ENCODE results near the gene MBTD1. TPM values are rescaled to one million over a fixed set of nuclear protein-coding genes. Genes with fewer than 3 reads are reported as not detected.

Gene MBTD1
- total RNA-seq, 2 donors from 2014 or later, result 10.4 to 14.6 TPM

DNA sequence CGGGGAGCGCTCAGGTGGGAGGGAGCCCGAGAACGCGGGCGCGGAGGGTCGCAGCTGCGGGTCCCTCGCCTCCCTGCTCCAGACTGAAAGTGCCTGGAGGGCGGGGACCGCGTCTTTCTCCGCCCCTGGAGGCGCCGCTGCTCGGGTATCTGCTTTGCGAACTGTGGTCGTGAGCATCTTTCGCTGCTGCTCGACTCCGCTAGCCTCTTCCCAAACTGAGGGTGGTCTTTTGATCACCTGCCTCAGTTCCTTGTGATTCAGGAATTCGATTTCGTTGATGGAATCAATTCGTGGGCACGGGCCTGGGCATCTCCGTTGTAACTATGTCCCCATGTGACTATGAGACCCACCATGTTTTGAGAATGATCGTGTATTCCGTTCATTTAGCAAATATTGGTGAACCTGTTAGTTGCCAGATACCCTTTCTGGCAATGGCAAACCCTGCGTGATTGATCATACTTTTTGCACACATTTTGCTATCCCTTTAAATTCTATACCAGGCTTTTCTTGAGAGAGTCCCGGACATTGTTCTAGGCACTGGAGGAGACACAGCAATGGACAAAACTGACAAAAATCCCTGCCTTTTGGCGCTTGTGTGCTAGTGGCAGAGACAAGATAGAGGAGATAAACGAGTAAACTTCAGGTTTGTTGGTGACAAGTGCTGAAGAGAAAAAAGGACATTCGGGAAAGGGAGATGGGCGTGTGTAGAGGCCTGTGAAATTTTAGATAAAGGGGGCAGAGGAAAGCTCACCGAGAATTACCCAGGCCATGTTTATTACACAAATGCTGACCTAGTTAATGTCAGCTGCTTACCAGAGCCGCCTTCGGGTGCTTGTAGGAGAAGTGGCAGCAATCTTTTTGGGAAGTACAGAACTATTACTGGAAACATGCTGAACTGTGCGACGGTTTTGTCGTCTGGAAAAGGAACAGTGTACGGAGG lies 1.4 kb upstream of the MBTD1 start:
- no peaks in the 10 kb centered on the region for H3K9me3 Mint-ChIP-seq
- ATAC-seq (no peak), DNase-seq (ENCODE audit: low spot score) (no peak)
- H3K4me1 Mint-ChIP-seq (ENCODE audit: low read depth in 2 of 2), result peaks cover 28 to 60% of the 10 kb centered on the region in 2 donors
- H3K36me3 Mint-ChIP-seq, result peaks cover 24% of the 10 kb centered on the region
- H3K27ac Mint-ChIP-seq, result peak overlapping the region; percentile 76 to 93
- H3K27me3 Mint-ChIP-seq, result no peaks in the 10 kb centered on the region
- H3K4me3 Mint-ChIP-seq, result peak overlapping the region; percentile 89

DNA sequence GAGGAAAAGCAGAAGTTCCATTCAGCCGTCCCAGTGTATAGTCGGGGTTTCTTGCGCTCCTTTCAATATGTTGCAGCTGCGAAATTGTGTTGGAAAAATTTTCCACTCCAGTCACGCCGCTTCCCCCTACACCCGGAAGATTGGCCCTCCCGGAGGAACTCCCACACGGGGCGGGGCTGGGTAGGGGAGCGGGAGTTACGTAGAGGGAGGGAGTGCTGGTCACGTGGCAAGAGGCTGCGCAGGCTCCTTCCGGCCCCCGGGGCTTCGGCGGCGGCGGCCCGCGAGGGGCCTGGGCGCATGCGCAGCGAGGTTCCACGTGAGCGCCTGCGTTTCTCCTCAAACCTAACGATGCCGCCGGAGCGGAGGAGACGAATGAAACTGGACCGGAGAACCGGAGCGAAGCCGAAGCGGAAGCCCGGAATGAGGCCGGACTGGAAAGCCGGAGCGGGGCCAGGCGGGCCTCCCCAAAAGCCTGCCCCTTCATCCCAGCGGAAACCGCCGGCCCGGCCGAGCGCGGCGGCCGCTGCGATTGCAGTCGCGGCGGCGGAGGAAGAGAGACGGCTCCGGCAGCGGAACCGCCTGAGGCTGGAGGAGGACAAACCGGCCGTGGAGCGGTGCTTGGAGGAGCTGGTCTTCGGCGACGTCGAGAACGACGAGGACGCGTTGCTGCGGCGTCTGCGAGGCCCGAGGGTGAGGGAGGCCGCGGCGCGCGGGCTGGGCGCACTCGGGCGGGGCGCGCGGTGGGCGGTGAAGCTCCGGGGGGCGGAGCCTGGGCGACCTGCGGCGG lies 581 bp upstream of the MBTD1 start, which contains the start of gene UTP18:
UTP18 (plus strand) TSS at position 310 of the 787 bp plus-strand sequence; CDS start at position 349, 39 bp downstream.
- ATAC-seq, result peak; percentile 95 to 96
- Mint-ChIP-seq H3K4me1 (ENCODE audit: low read depth in 2 of 2) (peaks cover 28 to 59% of the 10 kb centered on the region in 2 donors), H3K4me3 (peak within 1 kb of the TSS; percentile 89), H3K9me3 (no peaks in the 10 kb centered on the region), H3K27me3 (no peaks in the 10 kb centered on the region), H3K36me3 (peaks cover 16% of the 10 kb centered on the region), H3K27ac (peak within 1 kb of the TSS; percentile 93)
- peak; percentile 97 for DNase-seq (ENCODE audit: low spot score)

DNA sequence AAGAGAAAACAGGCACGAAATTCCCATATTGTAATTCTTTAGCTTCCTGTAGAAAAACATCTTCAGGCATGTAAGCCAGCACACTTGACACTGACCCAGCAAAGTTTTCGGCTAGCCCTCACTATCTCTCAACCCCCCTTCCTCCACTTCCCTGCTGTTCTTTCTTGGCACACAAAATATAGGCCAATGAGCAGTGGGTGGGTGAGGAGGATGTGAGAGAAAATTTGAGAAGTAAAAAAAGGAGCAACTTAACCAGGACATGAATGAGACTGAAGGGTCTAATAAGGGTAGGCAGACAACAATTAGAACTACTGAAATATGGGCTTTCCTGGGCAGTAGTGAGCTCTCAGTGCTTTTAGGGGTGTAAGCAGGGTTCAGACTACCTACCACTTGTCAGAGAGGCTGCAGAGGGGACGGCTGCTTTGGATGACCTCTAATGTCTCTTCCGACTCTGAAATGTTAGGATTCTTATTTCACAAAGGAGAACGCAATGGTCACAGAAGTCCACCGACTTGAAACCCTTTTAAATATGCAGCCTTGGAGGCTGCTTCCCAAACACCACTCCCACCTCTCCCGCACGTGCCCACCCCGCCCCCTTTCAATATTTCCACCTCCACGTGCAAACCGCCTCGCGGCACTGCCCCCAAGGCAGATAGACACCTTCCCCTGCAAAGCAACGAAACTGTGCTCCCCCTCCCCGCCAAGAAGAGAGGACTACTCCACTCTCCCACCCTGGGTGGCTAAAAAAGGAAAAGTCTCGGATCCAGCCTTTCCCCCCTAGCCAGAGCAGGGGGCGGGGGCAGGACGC lies 889 bp downstream of the MBTD1 start:
- DNase-seq (ENCODE audit: low spot score) (no peak), ATAC-seq (no peak)
- Mint-ChIP-seq H3K9me3 (no peaks in the 10 kb centered on the region), H3K27me3 (no peaks in the 10 kb centered on the region), H3K4me1 (ENCODE audit: low read depth in 2 of 2) (peaks cover 35 to 59% of the 10 kb centered on the region in 2 donors), H3K36me3 (peaks cover 16% of the 10 kb centered on the region), H3K4me3 (peak overlapping the region; percentile 89), H3K27ac (peak overlapping the region; percentile 84 to 93)

DNA sequence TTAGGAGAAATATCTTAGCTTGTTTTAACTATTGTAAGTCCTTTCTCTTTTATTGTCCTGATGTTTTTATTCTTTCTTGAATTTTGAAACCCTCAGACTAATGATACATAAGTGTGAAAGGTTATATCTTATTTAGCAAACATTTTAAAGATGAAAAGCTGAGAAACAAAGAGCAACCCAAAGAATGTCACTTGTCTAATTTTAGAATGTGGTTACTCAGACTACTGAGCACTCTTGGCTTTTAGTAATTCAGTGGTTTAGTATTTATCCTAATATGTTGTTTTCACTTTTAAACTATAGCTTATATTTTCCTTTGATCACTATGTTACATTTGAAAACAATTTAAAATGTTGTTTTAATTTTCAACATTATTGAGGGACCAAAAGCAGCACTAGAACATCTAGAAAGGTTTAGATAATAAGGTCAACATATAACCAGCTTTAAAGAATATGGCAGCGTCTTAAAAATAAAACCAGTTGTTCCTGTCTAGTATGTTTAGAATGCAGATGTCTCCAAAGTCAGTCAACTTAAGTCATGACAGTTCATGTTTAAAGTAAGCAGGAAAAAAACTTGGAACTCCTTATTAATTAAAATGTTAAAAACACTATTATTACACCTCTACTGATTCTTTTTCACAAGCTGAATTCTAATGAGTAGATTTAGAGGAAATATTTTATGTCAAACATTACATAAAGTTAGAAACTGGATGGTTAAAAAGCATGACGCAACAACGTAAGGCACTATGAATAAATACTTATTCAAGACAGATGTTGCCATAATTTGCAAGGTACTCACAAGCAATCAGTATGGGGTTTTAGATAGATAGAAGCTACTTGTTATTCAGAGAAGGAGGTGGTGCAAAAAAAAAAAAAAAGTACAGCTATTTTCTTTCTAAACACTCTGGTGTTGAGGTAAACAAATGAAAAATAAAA lies 2.4 kb downstream of the MBTD1 start:
- H3K36me3 Mint-ChIP-seq, result peaks cover 12% of the 10 kb centered on the region
- H3K27me3 Mint-ChIP-seq, result no peaks in the 10 kb centered on the region
- H3K4me1 Mint-ChIP-seq (ENCODE audit: low read depth in 2 of 2), result peaks cover 30 to 51% of the 10 kb centered on the region in 2 donors
- H3K9me3 Mint-ChIP-seq, result no peaks in the 10 kb centered on the region
- no peak for DNase-seq (ENCODE audit: low spot score)
- no peak for ATAC-seq
- H3K4me3 Mint-ChIP-seq, result peak overlapping the region; percentile 89
- peak overlapping the region in 1 of 2 donors; percentile 84 for H3K27ac Mint-ChIP-seq

DNA sequence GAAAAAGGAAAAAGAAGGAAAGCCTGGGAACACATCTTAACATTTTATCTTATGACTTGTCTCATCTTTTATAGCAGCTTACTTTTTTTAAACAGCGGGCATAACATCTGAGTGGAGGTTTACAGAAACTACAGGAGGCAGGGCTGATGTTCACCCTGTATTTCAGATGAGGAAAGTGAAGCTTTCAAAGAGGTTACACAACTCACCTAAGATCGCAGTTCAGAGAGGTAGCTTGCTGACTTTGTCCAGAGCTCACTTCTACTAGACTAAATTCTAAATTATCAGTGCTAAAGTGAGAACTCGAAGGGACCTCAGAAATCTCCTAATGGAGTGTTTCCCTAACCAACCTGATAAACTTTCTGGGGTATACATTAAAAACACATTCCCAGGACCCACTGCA lies 3.7 kb downstream of the MBTD1 start:
- Mint-ChIP-seq H3K4me3 (no peak overlapping the region), H3K27ac (no peak overlapping the region), H3K36me3 (peaks cover 9% of the 10 kb centered on the region), H3K27me3 (no peaks in the 10 kb centered on the region), H3K4me1 (ENCODE audit: low read depth in 2 of 2) (peaks cover 27 to 44% of the 10 kb centered on the region in 2 donors), H3K9me3 (no peaks in the 10 kb centered on the region)
- DNase-seq (ENCODE audit: low spot score), result no peak
- ATAC-seq, result no peak

DNA sequence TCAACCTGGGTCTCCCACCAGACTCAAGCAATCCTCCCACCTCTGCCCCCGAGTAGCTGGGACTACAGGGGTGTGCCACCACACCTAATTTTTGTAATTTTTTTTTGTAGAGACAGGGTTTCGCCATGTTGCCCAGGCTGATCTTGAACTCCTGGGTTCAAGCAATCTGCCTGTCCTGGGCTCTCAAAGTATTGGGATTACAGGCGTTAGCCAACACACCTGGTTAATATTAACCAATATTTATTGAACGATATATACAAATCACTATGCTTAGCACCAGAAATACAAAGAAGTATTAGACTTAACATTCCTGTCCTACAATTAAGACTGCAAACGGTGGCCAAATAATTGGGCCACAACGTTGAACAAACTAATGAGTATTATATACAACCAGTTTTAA lies 4.2 kb downstream of the MBTD1 start:
- H3K4me1 Mint-ChIP-seq (ENCODE audit: low read depth in 2 of 2), result peaks cover 29 to 48% of the 10 kb centered on the region in 2 donors
- H3K9me3 Mint-ChIP-seq, result no peaks in the 10 kb centered on the region
- H3K4me3 Mint-ChIP-seq, result no peak overlapping the region
- H3K27me3 Mint-ChIP-seq, result no peaks in the 10 kb centered on the region
- peaks cover 13% of the 10 kb centered on the region for H3K36me3 Mint-ChIP-seq
- H3K27ac Mint-ChIP-seq, result no peak overlapping the region
- ATAC-seq (no peak), DNase-seq (ENCODE audit: low spot score) (no peak)

DNA sequence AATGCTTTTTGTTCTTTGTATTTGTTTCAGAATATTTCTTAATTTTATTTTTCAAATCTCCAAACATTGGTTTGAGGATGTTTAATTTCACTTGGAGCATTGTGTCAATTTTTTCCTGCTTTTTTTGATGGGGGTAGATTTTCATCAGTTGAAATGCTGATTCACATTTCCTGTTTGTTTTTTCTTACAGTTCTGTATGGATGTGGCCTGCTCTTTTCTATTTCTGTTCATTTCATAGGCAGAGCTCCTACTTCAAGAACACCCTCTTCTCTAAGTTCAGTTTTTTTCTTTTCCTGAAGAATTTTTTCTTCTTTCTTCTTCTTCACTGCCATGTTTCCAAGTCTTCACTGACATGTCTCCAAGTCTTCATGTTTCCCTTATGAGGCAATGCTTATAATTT lies 8.8 kb downstream of the MBTD1 start:
- H3K9me3 Mint-ChIP-seq, result no peaks in the 10 kb centered on the region
- DNase-seq (ENCODE audit: low spot score) (no peak), ATAC-seq (no peak)
- no peak overlapping the region for H3K4me3 Mint-ChIP-seq
- H3K27ac Mint-ChIP-seq, result peak overlapping the region in 1 of 2 donors; percentile 35
- H3K36me3 Mint-ChIP-seq, result peaks cover 14% of the 10 kb centered on the region
- no peaks in the 10 kb centered on the region for H3K27me3 Mint-ChIP-seq
- H3K4me1 Mint-ChIP-seq (ENCODE audit: low read depth in 2 of 2), result peaks cover 21 to 23% of the 10 kb centered on the region in 2 donors

DNA sequence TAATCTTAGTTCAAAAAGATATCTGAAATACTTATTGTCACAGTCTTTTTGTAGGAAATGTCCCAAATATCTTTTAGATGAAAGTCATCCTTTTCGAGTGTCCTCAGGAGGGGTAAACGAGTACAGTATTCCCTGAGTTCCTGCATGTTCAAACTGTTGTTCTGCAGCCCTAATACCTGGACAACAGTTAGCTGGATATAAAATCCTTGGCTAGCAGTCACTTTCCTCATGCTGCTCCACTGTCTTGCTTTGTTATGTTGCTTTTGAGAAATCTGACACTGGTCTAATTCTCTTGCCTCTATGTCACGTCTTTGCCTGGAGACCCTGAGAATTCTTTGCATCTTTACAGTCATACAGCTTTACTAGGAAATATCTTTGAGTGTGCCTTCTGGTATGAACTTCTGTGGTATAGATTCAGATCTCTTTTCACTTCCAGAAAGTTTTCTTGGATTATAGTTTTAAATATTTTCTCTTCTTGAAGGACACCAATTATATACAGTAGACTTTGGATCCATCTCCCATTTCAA lies 9.5 kb downstream of the MBTD1 start:
- ATAC-seq (no peak), DNase-seq (ENCODE audit: low spot score) (no peak)
- H3K27me3 Mint-ChIP-seq, result no peaks in the 10 kb centered on the region
- H3K4me1 Mint-ChIP-seq (ENCODE audit: low read depth in 2 of 2), result peaks cover 19 to 21% of the 10 kb centered on the region in 2 donors
- H3K4me3 Mint-ChIP-seq, result no peak overlapping the region
- peak overlapping the region in 1 of 2 donors; percentile 35 for H3K27ac Mint-ChIP-seq
- H3K36me3 Mint-ChIP-seq, result peaks cover 14% of the 10 kb centered on the region
- no peaks in the 10 kb centered on the region for H3K9me3 Mint-ChIP-seq

DNA sequence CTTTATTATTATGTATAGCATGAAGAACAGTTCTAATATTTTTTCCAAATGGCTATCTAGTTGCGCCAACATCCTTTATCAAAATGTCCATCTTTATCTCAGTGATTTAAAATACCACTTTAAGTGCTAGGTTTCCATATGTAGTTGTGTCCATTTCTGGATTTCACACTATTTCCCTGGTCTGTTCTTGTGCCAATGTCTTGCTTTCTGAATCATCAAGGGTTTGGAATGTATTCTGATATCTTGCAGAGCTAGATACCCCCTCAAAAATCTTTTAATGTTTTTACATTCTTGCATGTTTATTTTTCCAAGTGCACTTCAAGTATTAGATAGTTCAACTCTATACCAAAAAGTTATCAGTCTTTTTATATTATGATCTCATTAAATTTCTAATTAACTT lies 14.3 kb downstream of the MBTD1 start:
- no peak for DNase-seq (ENCODE audit: low spot score)
- Mint-ChIP-seq H3K9me3 (no peaks in the 10 kb centered on the region), H3K27ac (no peak overlapping the region), H3K36me3 (no peaks in the 10 kb centered on the region), H3K4me3 (no peak overlapping the region), H3K27me3 (no peaks in the 10 kb centered on the region), H3K4me1 (ENCODE audit: low read depth in 2 of 2) (peaks cover 24 to 28% of the 10 kb centered on the region in 2 donors)
- no peak for ATAC-seq

DNA sequence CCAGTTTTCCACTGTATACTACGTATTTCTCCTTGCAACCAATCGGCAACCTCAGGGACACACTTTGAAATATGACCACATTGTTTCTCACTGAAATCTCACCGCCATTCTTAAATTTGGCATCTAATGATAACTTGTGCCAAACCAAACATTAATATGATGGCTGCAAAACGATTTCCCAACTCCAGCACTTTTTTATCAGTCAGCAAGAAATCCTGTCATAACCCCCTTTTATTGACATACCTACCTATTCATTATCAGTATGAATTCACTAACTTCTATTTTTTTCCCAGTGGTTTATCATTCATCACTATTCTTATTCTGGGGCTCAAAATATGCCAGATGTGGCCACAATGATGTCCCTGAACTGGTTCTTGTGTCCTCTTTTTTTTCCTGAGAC lies 15.8 kb downstream of the MBTD1 start:
- Mint-ChIP-seq H3K4me3 (no peak overlapping the region), H3K9me3 (no peaks in the 10 kb centered on the region), H3K4me1 (ENCODE audit: low read depth in 2 of 2) (peaks cover 31 to 36% of the 10 kb centered on the region in 2 donors), H3K27me3 (no peaks in the 10 kb centered on the region), H3K27ac (peak overlapping the region in 1 of 2 donors; percentile 2), H3K36me3 (no peaks in the 10 kb centered on the region)
- DNase-seq (ENCODE audit: low spot score) (no peak), ATAC-seq (no peak)

DNA sequence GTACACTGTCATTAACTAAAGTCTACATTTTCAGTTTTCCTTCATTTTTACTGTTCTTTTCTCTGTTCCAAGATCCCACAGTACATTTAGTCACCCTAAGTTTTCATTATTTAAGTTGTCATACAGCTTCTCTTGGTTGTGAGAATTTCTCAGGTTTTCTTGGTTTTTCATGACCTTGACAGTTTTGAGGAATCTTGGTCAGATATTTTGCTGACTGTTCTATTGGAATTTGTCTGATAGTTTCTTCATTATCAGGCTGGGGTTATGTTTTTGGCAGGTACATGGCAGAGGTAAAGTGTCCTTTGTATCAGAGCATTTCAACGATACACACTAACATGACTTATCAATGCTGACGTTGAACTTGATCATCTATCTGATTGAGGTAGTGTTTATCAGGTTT lies 19.6 kb downstream of the MBTD1 start:
- Mint-ChIP-seq H3K9me3 (no peaks in the 10 kb centered on the region), H3K36me3 (no peaks in the 10 kb centered on the region), H3K4me3 (no peak overlapping the region), H3K4me1 (ENCODE audit: low read depth in 2 of 2) (peaks cover 40 to 45% of the 10 kb centered on the region in 2 donors), H3K27ac (no peak overlapping the region), H3K27me3 (no peaks in the 10 kb centered on the region)
- no peak for DNase-seq (ENCODE audit: low spot score)
- ATAC-seq, result no peak

DNA sequence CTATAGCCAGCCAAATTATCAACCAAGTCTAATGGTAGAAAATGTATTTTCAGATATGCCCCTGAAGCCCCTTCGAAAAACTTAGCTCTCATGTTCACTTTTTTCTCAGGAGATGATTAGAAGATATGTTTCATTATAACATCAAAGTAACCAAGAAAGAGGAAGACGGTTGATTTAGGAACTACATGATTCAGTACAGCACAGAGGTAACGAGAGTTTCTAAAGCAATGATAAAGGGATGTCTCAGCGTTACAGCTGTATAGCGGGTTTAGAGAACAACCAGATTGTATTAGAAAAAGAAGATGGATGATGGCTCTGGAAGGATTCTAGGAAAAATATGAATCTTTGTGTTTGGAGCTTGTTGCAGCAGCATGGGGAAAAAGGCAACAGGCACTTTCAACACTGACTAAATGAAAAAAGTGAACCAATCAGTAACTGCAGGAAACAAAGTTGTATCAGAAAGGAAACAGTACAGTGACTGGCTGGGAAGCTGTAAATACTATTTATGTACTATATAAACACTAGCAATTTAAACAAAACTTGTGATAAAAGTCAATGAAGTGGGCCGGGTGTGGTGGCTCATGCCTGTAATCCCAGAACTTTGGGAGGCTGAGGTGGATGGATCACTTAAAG lies 21.5 kb downstream of the MBTD1 start:
- H3K27ac Mint-ChIP-seq, result peak overlapping the region in 1 of 2 donors; percentile 7
- no peak for ATAC-seq
- peaks cover 32 to 43% of the 10 kb centered on the region in 2 donors for H3K4me1 Mint-ChIP-seq (ENCODE audit: low read depth in 2 of 2)
- DNase-seq (ENCODE audit: low spot score), result no peak
- peak overlapping the region; percentile 0 for H3K4me3 Mint-ChIP-seq
- no peaks in the 10 kb centered on the region for H3K9me3 Mint-ChIP-seq
- no peaks in the 10 kb centered on the region for H3K27me3 Mint-ChIP-seq
- no peaks in the 10 kb centered on the region for H3K36me3 Mint-ChIP-seq

Measured in natural killer cell treated with Interleukin-12 subunit alpha and Interleukin-12 subunit beta and Interleukin-15 and Interleukin-18, amount 100 ng/mL, for 72 hours (primary cell).